ENCODE measurements around the gene EML6.

Gene EML6

GRCh38 chr2:54952978-54953456 lies 229.6 kb downstream of the EML6 start:
- DNase-seq: no peak

GRCh38 chr2:54954158-54954557 lies 230.7 kb downstream of the EML6 start:
- DNase-seq: no peak

- no peak for DNase-seq
Observed at GRCh38 chr2:54954705-54955357, 231.4 kb downstream of the EML6 start.

- no peak for DNase-seq
Observed at GRCh38 chr2:54955358-54956110, 232.1 kb downstream of the EML6 start.

GRCh38 chr2:54956111-54956627 lies 232.7 kb downstream of the EML6 start:
- no peak for DNase-seq

- DNase-seq: no peak
Observed at GRCh38 chr2:54957321-54957999, 234.0 kb downstream of the EML6 start.

- no peak for DNase-seq
Observed at GRCh38 chr2:54958717-54959371, 235.4 kb downstream of the EML6 start.

GRCh38 chr2:54960164-54960563 lies 236.7 kb downstream of the EML6 start:
- no peak for DNase-seq

- no peak for DNase-seq
Observed at GRCh38 chr2:54962511-54962910, 239.0 kb downstream of the EML6 start.

GRCh38 chr2:54962935-54963440 lies 239.5 kb downstream of the EML6 start:
- no peak for DNase-seq

- DNase-seq: no peak
Observed at GRCh38 chr2:54963476-54963875, 240.0 kb downstream of the EML6 start.

GRCh38 chr2:54964271-54964670 lies 240.8 kb downstream of the EML6 start:
- DNase-seq: no peak

GRCh38 chr2:54964816-54965215 lies 241.4 kb downstream of the EML6 start:
- DNase-seq: no peak

GRCh38 chr2:54965425-54965824 lies 242.0 kb downstream of the EML6 start:
- no peak for DNase-seq

- no peak for DNase-seq
Observed at GRCh38 chr2:54966165-54966832, 242.8 kb downstream of the EML6 start.

- no peak for DNase-seq
Observed at GRCh38 chr2:54966837-54967236, 243.4 kb downstream of the EML6 start.

GRCh38 chr2:54967269-54967668 lies 243.8 kb downstream of the EML6 start:
- DNase-seq: no peak

GRCh38 chr2:54967759-54968365 lies 244.4 kb downstream of the EML6 start:
- DNase-seq: no peak

GRCh38 chr2:54968561-54969218 lies 245.2 kb downstream of the EML6 start:
- no peak for DNase-seq

- DNase-seq: no peak
Observed at GRCh38 chr2:54969295-54969939, 246.0 kb downstream of the EML6 start.

GRCh38 chr2:54969940-54970338 lies 246.5 kb downstream of the EML6 start:
- DNase-seq: no peak
